Measurements from ENCODE around the gene SWAP70.

GRCh38 chr11:9739123-9739900 lies 75.4 kb downstream of the SWAP70 start:
- TF ChIP-seq, protein P1, sequence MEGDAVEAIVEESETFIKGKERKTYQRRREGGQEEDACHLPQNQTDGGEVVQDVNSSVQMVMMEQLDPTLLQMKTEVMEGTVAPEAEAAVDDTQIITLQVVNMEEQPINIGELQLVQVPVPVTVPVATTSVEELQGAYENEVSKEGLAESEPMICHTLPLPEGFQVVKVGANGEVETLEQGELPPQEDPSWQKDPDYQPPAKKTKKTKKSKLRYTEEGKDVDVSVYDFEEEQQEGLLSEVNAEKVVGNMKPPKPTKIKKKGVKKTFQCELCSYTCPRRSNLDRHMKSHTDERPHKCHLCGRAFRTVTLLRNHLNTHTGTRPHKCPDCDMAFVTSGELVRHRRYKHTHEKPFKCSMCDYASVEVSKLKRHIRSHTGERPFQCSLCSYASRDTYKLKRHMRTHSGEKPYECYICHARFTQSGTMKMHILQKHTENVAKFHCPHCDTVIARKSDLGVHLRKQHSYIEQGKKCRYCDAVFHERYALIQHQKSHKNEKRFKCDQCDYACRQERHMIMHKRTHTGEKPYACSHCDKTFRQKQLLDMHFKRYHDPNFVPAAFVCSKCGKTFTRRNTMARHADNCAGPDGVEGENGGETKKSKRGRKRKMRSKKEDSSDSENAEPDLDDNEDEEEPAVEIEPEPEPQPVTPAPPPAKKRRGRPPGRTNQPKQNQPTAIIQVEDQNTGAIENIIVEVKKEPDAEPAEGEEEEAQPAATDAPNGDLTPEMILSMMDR (IDR thresholded peaks at IDR 0.05) = no peak
- no peak for TF ChIP-seq POLR2A (IDR thresholded peaks at IDR 0.05)
